WTC11 (cell line): ENCODE measurements around the gene UNC50. TPM values are rescaled to one million over a fixed set of nuclear protein-coding genes. Genes with fewer than 3 reads are reported as not detected.

Experiments
- ATAC-seq: fragments of 200-7000 bp; cut with Tn5 transposase; 2 replicates; pipeline ENCODE4 v1.10.0; 2021; ENCODE audit warnings: mild to moderate bottlenecking, moderate library complexity
- CTCF ChIA-PET: fragments of 300-600 bp; sonication (Branson Sonifier 250); formaldehyde crosslinking; loops from one replicate; lab custom pipeline; 2021; ENCODE audit warnings: antibody characterized with exemption; lab: Charles Lee
- POLR2A ChIA-PET: fragments of 350-600 bp; sonication (Branson Sonifier 250); formaldehyde crosslinking; loops from one replicate; lab custom pipeline; 2021; ENCODE audit warnings: antibody characterized with exemption; lab: Charles Lee
- DNase-seq: peaks from one replicate; pipeline ENCODE4 v3.0.0; 2021; ENCODE audit warnings: low spot score
- H3K27ac Mint-ChIP-seq: 2 replicates; pipeline ENCODE4 v1.8.0; 2021; ENCODE audit warnings: mixed read lengths
- H3K27me3 Mint-ChIP-seq: 2 replicates; pipeline ENCODE4 v1.8.0; 2021; ENCODE audit warnings: low read depth, mild to moderate bottlenecking, moderate library complexity, mixed read lengths
- H3K36me3 Mint-ChIP-seq: 2 replicates; pipeline ENCODE4 v1.8.0; 2021; ENCODE audit warnings: mixed read lengths
- H3K4me1 Mint-ChIP-seq: 2 replicates; pipeline ENCODE4 v1.8.0; 2022; ENCODE audit warnings: mixed read lengths
- H3K4me3 Mint-ChIP-seq: 2 replicates; pipeline ENCODE4 v1.8.0; 2021; ENCODE audit warnings: mild to moderate bottlenecking, moderate library complexity, mixed read lengths
- H3K9me3 Mint-ChIP-seq: 2 replicates; pipeline ENCODE4 v1.8.0; 2021; ENCODE audit warnings: mixed read lengths
- CBFB ChIP-seq: sonication (generic); formaldehyde crosslinking; IDR thresholded peaks from 2 replicates; pipeline ENCODE4 v1.8.1; 2022; ENCODE audit warnings: mild to moderate bottlenecking, low read depth, missing genetic modification reagents
- ESRRA ChIP-seq: sonication (generic); formaldehyde crosslinking; IDR thresholded peaks from 2 replicates; pipeline ENCODE4 v1.8.1; 2022; ENCODE audit warnings: mild to moderate bottlenecking, missing genetic modification reagents, borderline replicate concordance
- FOXK1 ChIP-seq: sonication (generic); formaldehyde crosslinking; IDR thresholded peaks from 2 replicates; pipeline ENCODE4 v1.8.0; 2022; ENCODE audit warnings: mild to moderate bottlenecking, moderate library complexity, missing genetic modification reagents
- FOXP1 ChIP-seq: sonication (generic); formaldehyde crosslinking; IDR thresholded peaks from 2 replicates; pipeline ENCODE4 v1.8.0; 2022; ENCODE audit warnings: missing genetic modification reagents, mild to moderate bottlenecking, moderate library complexity, borderline replicate concordance
- JAZF1 ChIP-seq: fragments of 250-450 bp; sonication (Bioruptor Pico); IDR thresholded peaks from 2 replicates; pipeline ENCODE4 v1.9.0; 2021; ENCODE audit warnings: moderate library complexity, mild to moderate bottlenecking, inconsistent platforms
- TP53 ChIP-seq: sonication (generic); formaldehyde crosslinking; IDR thresholded peaks from 2 replicates; pipeline ENCODE4 v1.8.1; 2023; ENCODE audit warnings: mild to moderate bottlenecking, missing genetic modification reagents
- ZNF423 ChIP-seq: fragments of 250-450 bp; sonication (Bioruptor Pico); IDR thresholded peaks from 2 replicates; pipeline ENCODE4 v2.1.2; 2022; ENCODE audit warnings: mild to moderate bottlenecking, moderate library complexity
- total RNA-seq: library from RNA; stranded (reverse); gene quantifications from 3 replicates; pipeline ENCODE4 v1.2.3, GENCODE V29; 2021
- TF ChIP-seq, protein P1 (sequence below): fragments of 200-600 bp; IDR thresholded peaks from 2 replicates; pipeline ENCODE4 v1.8.0; 2022; ENCODE audit warnings: antibody characterized with exemption
- TF ChIP-seq, protein P2 (sequence below): sonication (generic); formaldehyde crosslinking; IDR thresholded peaks from 2 replicates; pipeline ENCODE4 v1.8.1; 2023; ENCODE audit warnings: mild to moderate bottlenecking, missing genetic modification reagents, borderline replicate concordance
- TF ChIP-seq, protein P3 (sequence below): fragments of 250-450 bp; sonication (Bioruptor Pico); IDR thresholded peaks from 2 replicates; pipeline ENCODE4 v1.8.0; 2021; ENCODE audit warnings: mild to moderate bottlenecking
- TF ChIP-seq, protein P4 (sequence below): sonication (generic); formaldehyde crosslinking; IDR thresholded peaks from 2 replicates; pipeline ENCODE4 v1.8.0; 2022; ENCODE audit warnings: missing genetic modification reagents
- TF ChIP-seq, protein P5 (sequence below): sonication (generic); formaldehyde crosslinking; IDR thresholded peaks from 2 replicates; pipeline ENCODE4 v1.8.1; 2023; ENCODE audit warnings: mild to moderate bottlenecking, missing genetic modification reagents, moderate library complexity

Gene UNC50
- total RNA-seq, 1 experiment from 2014 or later: 26.7 TPM

DNA sequence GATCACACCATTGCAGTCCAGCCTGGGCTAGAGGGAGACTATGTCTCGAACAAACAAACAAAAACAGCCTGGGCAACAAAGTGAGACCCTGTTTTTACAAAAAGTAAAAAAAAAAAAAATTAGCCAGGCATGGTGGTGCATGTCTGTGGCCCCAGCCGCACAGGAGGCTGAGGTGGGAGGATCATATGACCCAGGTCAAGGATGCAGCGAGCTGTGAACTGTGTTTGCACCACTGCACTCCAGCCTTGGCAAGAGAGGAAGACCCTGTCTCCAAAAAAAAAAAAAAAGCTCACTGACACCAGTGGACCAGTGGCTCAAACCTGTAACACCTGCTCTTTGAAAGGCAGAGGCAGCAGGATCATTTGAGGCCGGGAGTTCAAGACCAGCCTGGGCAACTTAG is 40.1 kb downstream of the UNC50 start:
- ChIA-PET CTCF (interaction anchor here (1.6 to 1.9 kb wide), 4 partner anchors 83 to 418 kb away, joined by 5 to 31 read pairs (median 23); partner anchors contain the start of gene MGAT4A), POLR2A (no interaction called here)
- H3K4me1 Mint-ChIP-seq: peaks cover 17% of the 10 kb centered on the region

DNA sequence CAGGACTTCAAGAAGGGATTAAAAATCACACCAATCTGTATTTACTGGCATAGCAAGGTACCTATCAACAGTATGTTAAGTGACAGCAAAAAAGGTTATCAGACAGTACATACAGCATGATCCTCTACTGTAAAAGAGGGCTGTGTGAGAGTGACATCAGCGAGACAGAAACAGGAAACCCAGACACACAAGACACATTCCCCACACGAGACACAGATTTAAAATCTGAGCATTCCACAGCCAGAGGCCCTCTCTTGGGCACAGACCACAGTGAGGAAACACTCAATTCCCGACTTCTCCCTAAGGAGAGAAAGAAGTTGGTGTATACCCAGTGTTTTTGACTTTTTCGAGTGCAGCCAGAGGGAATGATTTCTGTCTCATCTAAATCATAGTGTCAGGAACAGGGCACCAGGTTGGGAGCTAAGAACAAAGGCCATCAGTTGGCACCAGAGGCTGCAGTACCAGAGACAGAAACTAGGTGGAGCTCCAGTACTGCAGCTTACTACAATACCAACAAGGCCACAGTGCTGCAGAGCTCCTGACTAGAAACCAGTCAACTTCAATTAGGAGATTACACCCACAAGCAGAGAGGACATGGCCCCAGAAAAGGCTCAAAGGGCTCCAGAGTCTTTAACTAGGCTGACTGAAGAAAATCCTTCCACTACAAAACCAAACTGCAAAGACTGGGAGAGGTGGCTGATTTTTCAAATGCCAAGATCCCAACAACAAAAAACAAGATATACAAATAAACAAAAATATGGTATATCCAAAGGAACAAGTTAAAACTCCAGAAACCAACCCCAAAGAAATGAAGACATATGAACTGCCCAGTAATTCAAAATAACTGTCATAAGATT is 41.0 kb downstream of the UNC50 start:
- Mint-ChIP-seq H3K27me3 (no peaks in the 10 kb centered on the region), H3K36me3 (no peaks in the 10 kb centered on the region), H3K9me3 (no peaks in the 10 kb centered on the region), H3K4me3 (no peak overlapping the region), H3K27ac (no peak overlapping the region), H3K4me1 (peaks cover 8% of the 10 kb centered on the region)
- no peak for TF ChIP-seq FOXK1 (CRISPR knock-in tag)
- TF ChIP-seq, protein P1, sequence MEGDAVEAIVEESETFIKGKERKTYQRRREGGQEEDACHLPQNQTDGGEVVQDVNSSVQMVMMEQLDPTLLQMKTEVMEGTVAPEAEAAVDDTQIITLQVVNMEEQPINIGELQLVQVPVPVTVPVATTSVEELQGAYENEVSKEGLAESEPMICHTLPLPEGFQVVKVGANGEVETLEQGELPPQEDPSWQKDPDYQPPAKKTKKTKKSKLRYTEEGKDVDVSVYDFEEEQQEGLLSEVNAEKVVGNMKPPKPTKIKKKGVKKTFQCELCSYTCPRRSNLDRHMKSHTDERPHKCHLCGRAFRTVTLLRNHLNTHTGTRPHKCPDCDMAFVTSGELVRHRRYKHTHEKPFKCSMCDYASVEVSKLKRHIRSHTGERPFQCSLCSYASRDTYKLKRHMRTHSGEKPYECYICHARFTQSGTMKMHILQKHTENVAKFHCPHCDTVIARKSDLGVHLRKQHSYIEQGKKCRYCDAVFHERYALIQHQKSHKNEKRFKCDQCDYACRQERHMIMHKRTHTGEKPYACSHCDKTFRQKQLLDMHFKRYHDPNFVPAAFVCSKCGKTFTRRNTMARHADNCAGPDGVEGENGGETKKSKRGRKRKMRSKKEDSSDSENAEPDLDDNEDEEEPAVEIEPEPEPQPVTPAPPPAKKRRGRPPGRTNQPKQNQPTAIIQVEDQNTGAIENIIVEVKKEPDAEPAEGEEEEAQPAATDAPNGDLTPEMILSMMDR: peak; percentile 97
- DNase-seq: peak; percentile 85
- POLR2A ChIA-PET: interaction anchor here (0.6 kb wide), 1 partner anchor 321 kb away, joined by 3 read pairs; no protein-coding TSS in a partner anchor
- CTCF ChIA-PET: interaction anchor here (0.6 to 1.9 kb wide), 66 partner anchors 8 to 530 kb away, joined by 3 to 61 read pairs (median 4); partner anchors contain the start of genes C2orf15, CRACDL and MGAT4A
- ATAC-seq: peak; percentile 96

More for the DNA sequence above, 40.1 kb downstream of the UNC50 start:
- H3K27me3 Mint-ChIP-seq: no peaks in the 10 kb centered on the region
- TF ChIP-seq, protein P2, sequence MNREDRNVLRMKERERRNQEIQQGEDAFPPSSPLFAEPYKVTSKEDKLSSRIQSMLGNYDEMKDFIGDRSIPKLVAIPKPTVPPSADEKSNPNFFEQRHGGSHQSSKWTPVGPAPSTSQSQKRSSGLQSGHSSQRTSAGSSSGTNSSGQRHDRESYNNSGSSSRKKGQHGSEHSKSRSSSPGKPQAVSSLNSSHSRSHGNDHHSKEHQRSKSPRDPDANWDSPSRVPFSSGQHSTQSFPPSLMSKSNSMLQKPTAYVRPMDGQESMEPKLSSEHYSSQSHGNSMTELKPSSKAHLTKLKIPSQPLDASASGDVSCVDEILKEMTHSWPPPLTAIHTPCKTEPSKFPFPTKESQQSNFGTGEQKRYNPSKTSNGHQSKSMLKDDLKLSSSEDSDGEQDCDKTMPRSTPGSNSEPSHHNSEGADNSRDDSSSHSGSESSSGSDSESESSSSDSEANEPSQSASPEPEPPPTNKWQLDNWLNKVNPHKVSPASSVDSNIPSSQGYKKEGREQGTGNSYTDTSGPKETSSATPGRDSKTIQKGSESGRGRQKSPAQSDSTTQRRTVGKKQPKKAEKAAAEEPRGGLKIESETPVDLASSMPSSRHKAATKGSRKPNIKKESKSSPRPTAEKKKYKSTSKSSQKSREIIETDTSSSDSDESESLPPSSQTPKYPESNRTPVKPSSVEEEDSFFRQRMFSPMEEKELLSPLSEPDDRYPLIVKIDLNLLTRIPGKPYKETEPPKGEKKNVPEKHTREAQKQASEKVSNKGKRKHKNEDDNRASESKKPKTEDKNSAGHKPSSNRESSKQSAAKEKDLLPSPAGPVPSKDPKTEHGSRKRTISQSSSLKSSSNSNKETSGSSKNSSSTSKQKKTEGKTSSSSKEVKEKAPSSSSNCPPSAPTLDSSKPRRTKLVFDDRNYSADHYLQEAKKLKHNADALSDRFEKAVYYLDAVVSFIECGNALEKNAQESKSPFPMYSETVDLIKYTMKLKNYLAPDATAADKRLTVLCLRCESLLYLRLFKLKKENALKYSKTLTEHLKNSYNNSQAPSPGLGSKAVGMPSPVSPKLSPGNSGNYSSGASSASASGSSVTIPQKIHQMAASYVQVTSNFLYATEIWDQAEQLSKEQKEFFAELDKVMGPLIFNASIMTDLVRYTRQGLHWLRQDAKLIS (CRISPR knock-in tag): no peak
- TF ChIP-seq CBFB (CRISPR knock-in tag) (no peak), TP53 (CRISPR knock-in tag) (no peak), ZNF423 (CRISPR knock-in tag) (no peak), JAZF1 (CRISPR knock-in tag) (no peak)
- TF ChIP-seq, protein P1: no peak
- TF ChIP-seq, protein P3, sequence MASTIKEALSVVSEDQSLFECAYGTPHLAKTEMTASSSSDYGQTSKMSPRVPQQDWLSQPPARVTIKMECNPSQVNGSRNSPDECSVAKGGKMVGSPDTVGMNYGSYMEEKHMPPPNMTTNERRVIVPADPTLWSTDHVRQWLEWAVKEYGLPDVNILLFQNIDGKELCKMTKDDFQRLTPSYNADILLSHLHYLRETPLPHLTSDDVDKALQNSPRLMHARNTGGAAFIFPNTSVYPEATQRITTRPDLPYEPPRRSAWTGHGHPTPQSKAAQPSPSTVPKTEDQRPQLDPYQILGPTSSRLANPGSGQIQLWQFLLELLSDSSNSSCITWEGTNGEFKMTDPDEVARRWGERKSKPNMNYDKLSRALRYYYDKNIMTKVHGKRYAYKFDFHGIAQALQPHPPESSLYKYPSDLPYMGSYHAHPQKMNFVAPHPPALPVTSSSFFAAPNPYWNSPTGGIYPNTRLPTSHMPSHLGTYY (CRISPR knock-in tag): no peak
- DNase-seq (no peak), ATAC-seq (no peak)
- no peaks in the 10 kb centered on the region for H3K36me3 Mint-ChIP-seq
- H3K27ac Mint-ChIP-seq: no peak overlapping the region
- H3K4me3 Mint-ChIP-seq: no peak overlapping the region
- H3K9me3 Mint-ChIP-seq: no peaks in the 10 kb centered on the region

DNA sequence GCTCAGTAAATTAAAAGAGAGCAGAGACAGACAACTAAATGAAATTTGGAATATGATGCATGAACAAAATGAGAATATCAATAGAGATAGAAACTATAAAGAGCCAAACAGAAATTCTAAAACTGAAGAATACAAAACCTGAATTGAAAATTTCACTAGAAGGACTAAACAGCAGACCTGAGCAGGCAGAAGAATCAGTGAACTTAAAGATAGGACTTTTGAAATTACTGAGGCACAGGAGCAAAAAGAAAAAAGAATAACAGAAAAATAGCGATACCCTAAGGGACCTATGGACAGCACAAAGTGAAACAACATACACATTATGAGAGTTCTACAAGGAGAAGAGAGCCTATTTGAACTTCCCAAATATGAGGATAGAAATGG is 41.6 kb downstream of the UNC50 start:
- POLR2A ChIA-PET: no interaction called here
- TF ChIP-seq FOXP1 (CRISPR knock-in tag) (no peak), ESRRA (CRISPR knock-in tag) (no peak)
- TF ChIP-seq, protein P4, sequence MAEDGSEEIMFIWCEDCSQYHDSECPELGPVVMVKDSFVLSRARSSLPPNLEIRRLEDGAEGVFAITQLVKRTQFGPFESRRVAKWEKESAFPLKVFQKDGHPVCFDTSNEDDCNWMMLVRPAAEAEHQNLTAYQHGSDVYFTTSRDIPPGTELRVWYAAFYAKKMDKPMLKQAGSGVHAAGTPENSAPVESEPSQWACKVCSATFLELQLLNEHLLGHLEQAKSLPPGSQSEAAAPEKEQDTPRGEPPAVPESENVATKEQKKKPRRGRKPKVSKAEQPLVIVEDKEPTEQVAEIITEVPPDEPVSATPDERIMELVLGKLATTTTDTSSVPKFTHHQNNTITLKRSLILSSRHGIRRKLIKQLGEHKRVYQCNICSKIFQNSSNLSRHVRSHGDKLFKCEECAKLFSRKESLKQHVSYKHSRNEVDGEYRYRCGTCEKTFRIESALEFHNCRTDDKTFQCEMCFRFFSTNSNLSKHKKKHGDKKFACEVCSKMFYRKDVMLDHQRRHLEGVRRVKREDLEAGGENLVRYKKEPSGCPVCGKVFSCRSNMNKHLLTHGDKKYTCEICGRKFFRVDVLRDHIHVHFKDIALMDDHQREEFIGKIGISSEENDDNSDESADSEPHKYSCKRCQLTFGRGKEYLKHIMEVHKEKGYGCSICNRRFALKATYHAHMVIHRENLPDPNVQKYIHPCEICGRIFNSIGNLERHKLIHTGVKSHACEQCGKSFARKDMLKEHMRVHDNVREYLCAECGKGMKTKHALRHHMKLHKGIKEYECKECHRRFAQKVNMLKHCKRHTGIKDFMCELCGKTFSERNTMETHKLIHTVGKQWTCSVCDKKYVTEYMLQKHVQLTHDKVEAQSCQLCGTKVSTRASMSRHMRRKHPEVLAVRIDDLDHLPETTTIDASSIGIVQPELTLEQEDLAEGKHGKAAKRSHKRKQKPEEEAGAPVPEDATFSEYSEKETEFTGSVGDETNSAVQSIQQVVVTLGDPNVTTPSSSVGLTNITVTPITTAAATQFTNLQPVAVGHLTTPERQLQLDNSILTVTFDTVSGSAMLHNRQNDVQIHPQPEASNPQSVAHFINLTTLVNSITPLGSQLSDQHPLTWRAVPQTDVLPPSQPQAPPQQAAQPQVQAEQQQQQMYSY (CRISPR knock-in tag): no peak
- TF ChIP-seq, protein P5, sequence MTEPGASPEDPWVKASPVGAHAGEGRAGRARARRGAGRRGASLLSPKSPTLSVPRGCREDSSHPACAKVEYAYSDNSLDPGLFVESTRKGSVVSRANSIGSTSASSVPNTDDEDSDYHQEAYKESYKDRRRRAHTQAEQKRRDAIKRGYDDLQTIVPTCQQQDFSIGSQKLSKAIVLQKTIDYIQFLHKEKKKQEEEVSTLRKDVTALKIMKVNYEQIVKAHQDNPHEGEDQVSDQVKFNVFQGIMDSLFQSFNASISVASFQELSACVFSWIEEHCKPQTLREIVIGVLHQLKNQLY (CRISPR knock-in tag): no peak
- Mint-ChIP-seq H3K27me3 (no peaks in the 10 kb centered on the region), H3K36me3 (no peaks in the 10 kb centered on the region), H3K4me3 (no peak overlapping the region), H3K27ac (no peak overlapping the region), H3K4me1 (peaks cover 2% of the 10 kb centered on the region), H3K9me3 (no peaks in the 10 kb centered on the region)
- CTCF ChIA-PET: interaction anchor here (0.6 to 1.9 kb wide), 56 partner anchors 10 to 491 kb away, joined by 3 to 61 read pairs (median 5); partner anchors contain the start of genes C2orf15, CRACDL and MGAT4A
- no peak for ATAC-seq
- DNase-seq: no peak
